Ishikawa (cell line): ENCODE data around the gene CLEC2A.

Source experiments
- CEBPB ChIP-seq: IDR thresholded peaks from 2 replicates; pipeline ENCODE4 v1.6.1; 2012
- CREB1 ChIP-seq: IDR thresholded peaks from 2 replicates; pipeline ENCODE4 v1.6.1; 2012; ENCODE audit warnings: low read depth
- EGR1 ChIP-seq: IDR thresholded peaks from 2 replicates; pipeline ENCODE4 v1.6.1; 2012
- EP300 ChIP-seq: IDR thresholded peaks from 2 replicates; pipeline ENCODE4 v1.6.1; 2012; ENCODE audit warnings: borderline replicate concordance
- FOXM1 ChIP-seq: IDR thresholded peaks from 2 replicates; pipeline ENCODE4 v1.6.1; 2012; ENCODE audit warnings: low read depth, borderline replicate concordance
- MAX ChIP-seq: IDR thresholded peaks from 2 replicates; pipeline ENCODE4 v1.6.1; 2012
- NFIC ChIP-seq: IDR thresholded peaks from 2 replicates; pipeline ENCODE4 v1.6.1; 2012
- RAD21 ChIP-seq: IDR thresholded peaks from 2 replicates; pipeline ENCODE4 v1.6.1; 2012; ENCODE audit warnings: low read depth
- REST ChIP-seq: IDR thresholded peaks from 2 replicates; pipeline ENCODE4 v1.6.1; 2012; ENCODE audit warnings: low read depth, mild to moderate bottlenecking
- TAF1 ChIP-seq: IDR thresholded peaks from 2 replicates; pipeline ENCODE4 v1.6.1; 2012; ENCODE audit warnings: low read depth, mild to moderate bottlenecking
- TCF12 ChIP-seq: IDR thresholded peaks from 2 replicates; pipeline ENCODE4 v1.6.1; 2012; ENCODE audit warnings: low read depth
- TEAD4 ChIP-seq: IDR thresholded peaks from 2 replicates; pipeline ENCODE4 v1.6.1; 2012
- USF1 ChIP-seq: IDR thresholded peaks from 2 replicates; pipeline ENCODE4 v1.6.1; 2012
- YY1 ChIP-seq: IDR thresholded peaks from 2 replicates; pipeline ENCODE4 v1.6.1; 2012; ENCODE audit warnings: low read depth
- ZBTB7A ChIP-seq: IDR thresholded peaks from 2 replicates; pipeline ENCODE4 v1.6.1; 2012; ENCODE audit warnings: low read depth

The CLEC2A gene

GRCh38 chr12:9922429-9922828 is 9.7 kb downstream of the CLEC2A start:
- TF ChIP-seq USF1: no peak
- TF ChIP-seq MAX: no peak
- no peak for TF ChIP-seq RAD21
- no peak for TF ChIP-seq EP300
- no peak for TF ChIP-seq TCF12
- no peak for TF ChIP-seq EGR1
- TF ChIP-seq CREB1: no peak
- TF ChIP-seq REST: no peak
- no peak for TF ChIP-seq TEAD4

- no peak for TF ChIP-seq TEAD4
- no peak for TF ChIP-seq CREB1
- no peak for TF ChIP-seq FOXM1
- no peak for TF ChIP-seq USF1
- no peak for TF ChIP-seq ZBTB7A
- no peak for TF ChIP-seq CEBPB
- no peak for TF ChIP-seq MAX
- no peak for TF ChIP-seq NFIC
- no peak for TF ChIP-seq RAD21
- no peak for TF ChIP-seq EGR1
- TF ChIP-seq YY1: no peak
Measured at GRCh38 chr12:9920451-9920850, 11.7 kb downstream of the CLEC2A start.

GRCh38 chr12:9919443-9919842 is 12.7 kb downstream of the CLEC2A start:
- TF ChIP-seq TCF12 (no peak), FOXM1 (no peak), NFIC (no peak), RAD21 (no peak), CEBPB (no peak), TAF1 (no peak), USF1 (no peak), ZBTB7A (no peak), EP300 (no peak), YY1 (no peak), REST (no peak), TEAD4 (no peak), CREB1 (no peak)

- TF ChIP-seq NFIC: no peak
- no peak for TF ChIP-seq TEAD4
- no peak for TF ChIP-seq ZBTB7A
- no peak for TF ChIP-seq RAD21
- TF ChIP-seq YY1: no peak
- no peak for TF ChIP-seq CEBPB
- no peak for TF ChIP-seq USF1
- no peak for TF ChIP-seq MAX
Measured at GRCh38 chr12:9911708-9912107, 20.5 kb downstream of the CLEC2A start.

- TF ChIP-seq TAF1: no peak
- TF ChIP-seq USF1: peak; percentile 32; the same call in 1 of the 2 replicates
- TF ChIP-seq NFIC: no peak
- no peak for TF ChIP-seq REST
- peak; percentile 43; the same call in 1 of the 2 replicates for TF ChIP-seq TCF12
- no peak for TF ChIP-seq EGR1
- no peak for TF ChIP-seq CREB1
Measured at GRCh38 chr12:9910716-9911421, 21.3 kb downstream of the CLEC2A start.
